HCT116 (cell line): ENCODE results near the gene NFIA. TPM values are rescaled to one million over a fixed set of nuclear protein-coding genes. Genes with fewer than 3 reads are reported as not detected.

Experiments used
- ATAC-seq: fragments of 200-7000 bp; cut with Tn5 transposase; 2 replicates; pipeline ENCODE4 v1.9.1; 2020; ENCODE audit warnings: mild to moderate bottlenecking, moderate library complexity
- BruUV-seq: library from RNA; stranded (reverse); fragments of 400-500 nt; replicated peaks from 2 replicates; lab custom pipeline; 2021; lab: Mats Ljungman, UMichigan
- CTCF ChIA-PET: fragments of 300-600 bp; sonication (Branson Sonifier 250); formaldehyde crosslinking; loops from one replicate; lab custom pipeline; 2021; ENCODE audit warnings: antibody characterized with exemption; lab: Charles Lee
- POLR2A ChIA-PET: fragments of 300-600, 350-600 bp; sonication (Branson Sonifier 250); formaldehyde crosslinking; loops from one replicate; lab custom pipeline; 2021; ENCODE audit warnings: antibody characterized with exemption; lab: Charles Lee
- RAD21 ChIA-PET, 2 experiments: fragments of 300-600 bp; sonication (Branson Sonifier 250); formaldehyde crosslinking; loops; one replicate each; lab custom pipeline; 2023; ENCODE audit warnings: low total read pairs in 2 of 2; ENCODE audit not compliant: uncharacterized antibody in 2 of 2, unreplicated experiment in 2 of 2, low non-redundant PET in 1 of 2; lab: Charles Lee
- DNase-seq: peaks from one replicate; pipeline ENCODE4 v3.0.0-alpha.2; 2010; ENCODE audit warnings: low read depth, low spot score
- H2AFZ ChIP-seq: fragments of 200-600 bp; shearing (Covaris generic), sonication (generic); 2 replicates; pipeline ENCODE4 v1.6.1; 2017; ENCODE audit warnings: low read depth, mixed run types, mixed read lengths, antibody characterized with exemption, low read length; ENCODE audit not compliant: poor library complexity, severe bottlenecking
- H3K27ac ChIP-seq: 2 replicates; pipeline ENCODE4 v1.5.1; 2012; ENCODE audit warnings: low read depth, low read length
- H3K27me3 ChIP-seq: fragments of 200-600 bp; sonication (generic); 2 replicates; pipeline ENCODE4 v1.6.1; 2016; ENCODE audit warnings: mixed run types, low read length, mixed read lengths; ENCODE audit not compliant: insufficient read depth
- H3K36me3 ChIP-seq, 2 experiments: fragments of 200-500 bp in 1 of 2; fragments of 200-600 bp in 1 of 2; sonication (Bioruptor generic) in 1 of 2; sonication (generic) in 1 of 2; 2 replicates each; pipeline versions ENCODE4 v1.5.1 to v1.6.1; 2014 to 2016; ENCODE audit warnings: low read length in 2 of 2, inconsistent platforms in 1 of 2, mixed read lengths in 1 of 2, mixed run types in 1 of 2; ENCODE audit not compliant: insufficient read depth in 2 of 2, control insufficient read depth in 1 of 2
- H3K4me1 ChIP-seq, 2 experiments: fragments of 200-600 bp in 1 of 2; sonication (generic) in 1 of 2; 2 replicates each; pipeline versions ENCODE4 v1.5.1 to v1.6.1; 2012 to 2017; ENCODE audit warnings: low read length in 2 of 2, inconsistent platforms in 1 of 2, mild to moderate bottlenecking in 1 of 2, mixed read lengths in 1 of 2, mixed run types in 1 of 2, moderate library complexity in 1 of 2; ENCODE audit not compliant: insufficient read depth in 2 of 2, control insufficient read depth in 1 of 2
- H3K4me2 ChIP-seq: fragments of 200-600 bp; sonication (generic); 2 replicates; pipeline ENCODE4 v1.6.1; 2017; ENCODE audit warnings: mixed run types, low read length, mixed read lengths
- H3K4me3 ChIP-seq, 2 experiments: fragments of 200-600 bp in 1 of 2; sonication (generic) in 1 of 2; replicated peaks in 1 of 2; 2 replicates each; pipeline ENCODE4 v1.5.1; 2011 to 2016; ENCODE audit warnings: low read length in 2 of 2, control low read depth in 1 of 2, low read depth in 1 of 2, mild to moderate bottlenecking in 1 of 2, mixed read lengths in 1 of 2, mixed run types in 1 of 2
- H3K79me2 ChIP-seq: fragments of 200-600 bp; sonication (generic); 2 replicates; pipeline ENCODE4 v1.6.1; 2017; ENCODE audit warnings: mild to moderate bottlenecking, mixed run types, low read length, moderate library complexity, mixed read lengths; ENCODE audit not compliant: insufficient read depth
- H3K9ac ChIP-seq: fragments of 200-600 bp; sonication (generic); 2 replicates; pipeline ENCODE4 v1.6.1; 2016; ENCODE audit warnings: low read length, mixed read lengths
- H3K9me2 ChIP-seq: fragments of 200-600 bp; sonication (generic), shearing (Covaris generic); 2 replicates; pipeline ENCODE4 v1.6.1; 2017; ENCODE audit warnings: mixed run types, mild to moderate bottlenecking, moderate library complexity; ENCODE audit not compliant: insufficient read depth
- H3K9me3 ChIP-seq, 2 experiments: fragments of 200-500 bp in 1 of 2; fragments of 200-600 bp in 1 of 2; sonication (Bioruptor generic) in 1 of 2; sonication (generic) in 1 of 2; 2 replicates each; pipeline ENCODE4 v1.6.1; 2014 to 2017; ENCODE audit warnings: low read length in 2 of 2, mixed read lengths in 2 of 2, inconsistent platforms in 1 of 2, low read depth in 1 of 2, mild to moderate bottlenecking in 1 of 2, mixed run types in 1 of 2, moderate library complexity in 1 of 2; ENCODE audit not compliant: control insufficient read depth in 1 of 2, insufficient read depth in 1 of 2
- H4K20me1 ChIP-seq: fragments of 200-600 bp; sonication (generic), shearing (Covaris generic); 2 replicates; pipeline ENCODE4 v1.6.1; 2017; ENCODE audit warnings: mixed run types, mild to moderate bottlenecking, moderate library complexity; ENCODE audit not compliant: insufficient read depth
- ATF3 ChIP-seq: IDR thresholded peaks from 2 replicates; pipeline ENCODE4 v1.6.1; 2012
- CBX3 ChIP-seq: IDR thresholded peaks from 2 replicates; pipeline ENCODE4 v1.6.1; 2012; ENCODE audit warnings: low read depth
- CEBPB ChIP-seq: IDR thresholded peaks from 2 replicates; pipeline ENCODE4 v1.6.1; 2012; ENCODE audit warnings: low read depth
- CTCF ChIP-seq, 3 experiments: fragments of 200-600 bp in 1 of 3; sonication (generic) in 1 of 3; IDR thresholded peaks in 2 of 3; conservative IDR thresholded peaks in 1 of 3; 2 replicates each; pipeline ENCODE4 v1.5.1; 2012 to 2017; ENCODE audit warnings: low read depth in 2 of 3, low read length in 2 of 3, antibody characterized with exemption in 1 of 3, borderline replicate concordance in 1 of 3, control low read depth in 1 of 3, mild to moderate bottlenecking in 1 of 3, mixed read lengths in 1 of 3, mixed run types in 1 of 3, moderate library complexity in 1 of 3; ENCODE audit not compliant: insufficient read depth in 1 of 3
- EGR1 ChIP-seq: IDR thresholded peaks from 2 replicates; pipeline ENCODE4 v1.6.1; 2012; ENCODE audit warnings: low read depth
- ELF1 ChIP-seq: IDR thresholded peaks from 2 replicates; pipeline ENCODE4 v1.6.1; 2012; ENCODE audit warnings: low read depth, borderline replicate concordance
- EZH2 ChIP-seq: fragments of 200-600 bp; sonication (generic); IDR thresholded peaks from 2 replicates; pipeline ENCODE4 v1.6.1; 2017; ENCODE audit warnings: antibody characterized with exemption, mixed run types
- FOSL1 ChIP-seq: IDR thresholded peaks from 2 replicates; pipeline ENCODE4 v1.6.1; 2012; ENCODE audit warnings: low read depth
- POLR2A ChIP-seq: IDR thresholded peaks from 2 replicates; pipeline ENCODE4 v1.7.0; 2011; ENCODE audit warnings: borderline replicate concordance; ENCODE audit not compliant: insufficient read depth, insufficient read length; ENCODE audit errors: extremely low read depth
- POLR2AphosphoS5 ChIP-seq: IDR thresholded peaks from 2 replicates; pipeline ENCODE4 v1.6.1; 2011; ENCODE audit warnings: mild to moderate bottlenecking, low read depth, low read length, moderate library complexity
- RAD21 ChIP-seq: IDR thresholded peaks from 2 replicates; pipeline ENCODE4 v1.6.1; 2012; ENCODE audit warnings: low read depth, mild to moderate bottlenecking
- SIN3A ChIP-seq: IDR thresholded peaks from 2 replicates; pipeline ENCODE4 v1.6.1; 2012; ENCODE audit warnings: low read depth
- SP1 ChIP-seq: IDR thresholded peaks from 2 replicates; pipeline ENCODE4 v1.6.1; 2012; ENCODE audit warnings: low read depth
- SRF ChIP-seq: IDR thresholded peaks from 2 replicates; pipeline ENCODE4 v1.6.1; 2012; ENCODE audit warnings: low read depth
- TCF7L2 ChIP-seq: IDR thresholded peaks from 2 replicates; pipeline ENCODE4 v1.7.0; 2011; ENCODE audit warnings: borderline replicate concordance, inconsistent platforms; ENCODE audit not compliant: insufficient read depth, insufficient read length; ENCODE audit errors: extremely low read depth
- ZFX ChIP-seq: fragments of 450-650 bp; IDR thresholded peaks from 2 replicates; pipeline ENCODE4 v1.6.1; 2017
- ZNF274 ChIP-seq: fragments of 200-500 bp; sonication (Bioruptor generic); IDR thresholded peaks from 2 replicates; pipeline ENCODE4 v1.6.1; 2014; ENCODE audit warnings: mild to moderate bottlenecking, low read depth, low read length, inconsistent platforms
- intact Hi-C: fragments of 100-400 bp; cut with micrococcal nuclease; formaldehyde crosslinking; loops from 2 replicates; pipeline ENCODE4 v1.10.0; 2022
- total RNA-seq: library from RNA; stranded (reverse); gene quantifications from one replicate; pipeline ENCODE4 v1.2.1, GENCODE V29; 2021; ENCODE audit not compliant: unreplicated experiment

NFIA gene
- total RNA-seq, 1 experiment from 2014 or later, result 17.2 TPM

GRCh38 chr1:61234587-61234919, 152.2 kb downstream of the NFIA start:
- H3K4me1 ChIP-seq, result no peaks in the 10 kb centered on the region
- no peaks in the 10 kb centered on the region for H3K9me2 ChIP-seq
- DNase-seq (no peak), ATAC-seq (no peak)
- intact Hi-C loops, result no loop called here
- H3K27ac ChIP-seq, result no peak overlapping the region
- no peak overlapping the region for H3K4me2 ChIP-seq
- no peaks in the 10 kb centered on the region for H4K20me1 ChIP-seq
- POLR2A ChIA-PET, result no interaction called here
- H3K9ac ChIP-seq, result no peak overlapping the region
- H3K36me3 ChIP-seq, result no peaks in the 10 kb centered on the region
- CTCF ChIA-PET, result no interaction called here
- TF ChIP-seq ZNF274 (no peak), ATF3 (no peak), CTCF (IDR thresholded peaks at IDR 0.05 in 2 of 3, conservative IDR thresholded peaks at IDR 0.05 in 1 of 3; ENCODE audit: borderline replicate concordance in 1 of 3, insufficient read depth in 1 of 3, low read depth in 2 of 3, low read length in 2 of 3) (no peak), POLR2AphosphoS5 (no peak), ELF1 (no peak), SP1 (no peak), RAD21 (no peak), CEBPB (no peak)
- H3K9me3 ChIP-seq, result no peaks in the 10 kb centered on the region
- no peak overlapping the region for H2AFZ ChIP-seq
- RAD21 ChIA-PET, result no interaction called here
- no peak overlapping the region for H3K4me3 ChIP-seq
- BruUV-seq, result no TSS peak
- H3K27me3 ChIP-seq, result no peaks in the 10 kb centered on the region
- 0 out of 2 replicates have a peak, but pooled peaks cover 5% of the 10 kb centered on the region for H3K79me2 ChIP-seq

GRCh38 chr1:61237147-61237546, 154.8 kb downstream of the NFIA start:
- H3K9me2 ChIP-seq, result no peaks in the 10 kb centered on the region
- no peak overlapping the region for H3K4me2 ChIP-seq
- H3K4me1 ChIP-seq, result no peaks in the 10 kb centered on the region
- no peaks in the 10 kb centered on the region for H3K27me3 ChIP-seq
- ChIA-PET RAD21 (no interaction called here), CTCF (no interaction called here), POLR2A (no interaction called here)
- intact Hi-C loops, result no loop called here
- H3K9ac ChIP-seq, result no peak overlapping the region
- ATAC-seq, result no peak
- no TSS peak for BruUV-seq
- H3K9me3 ChIP-seq, result no peaks in the 10 kb centered on the region
- 0 out of 2 replicates have a peak, but pooled peaks cover 5% of the 10 kb centered on the region for H3K79me2 ChIP-seq
- H4K20me1 ChIP-seq, result no peaks in the 10 kb centered on the region
- H2AFZ ChIP-seq, result no peak overlapping the region
- H3K4me3 ChIP-seq, result no peak overlapping the region
- no peak for DNase-seq
- H3K27ac ChIP-seq, result no peak overlapping the region
- H3K36me3 ChIP-seq, result no peaks in the 10 kb centered on the region
- TF ChIP-seq CTCF (IDR thresholded peaks at IDR 0.05 in 2 of 3, conservative IDR thresholded peaks at IDR 0.05 in 1 of 3; ENCODE audit: borderline replicate concordance in 1 of 3, insufficient read depth in 1 of 3, low read depth in 2 of 3, low read length in 2 of 3) (no peak), FOSL1 (no peak), ZFX (no peak), SRF (no peak), CBX3 (no peak), RAD21 (no peak), ELF1 (no peak), CEBPB (no peak), POLR2A (no peak), EGR1 (no peak), TCF7L2 (no peak), EZH2 (no peak), SIN3A (no peak)
